ENCODE results near the gene FOXO3.

The FOXO3 gene

DNA sequence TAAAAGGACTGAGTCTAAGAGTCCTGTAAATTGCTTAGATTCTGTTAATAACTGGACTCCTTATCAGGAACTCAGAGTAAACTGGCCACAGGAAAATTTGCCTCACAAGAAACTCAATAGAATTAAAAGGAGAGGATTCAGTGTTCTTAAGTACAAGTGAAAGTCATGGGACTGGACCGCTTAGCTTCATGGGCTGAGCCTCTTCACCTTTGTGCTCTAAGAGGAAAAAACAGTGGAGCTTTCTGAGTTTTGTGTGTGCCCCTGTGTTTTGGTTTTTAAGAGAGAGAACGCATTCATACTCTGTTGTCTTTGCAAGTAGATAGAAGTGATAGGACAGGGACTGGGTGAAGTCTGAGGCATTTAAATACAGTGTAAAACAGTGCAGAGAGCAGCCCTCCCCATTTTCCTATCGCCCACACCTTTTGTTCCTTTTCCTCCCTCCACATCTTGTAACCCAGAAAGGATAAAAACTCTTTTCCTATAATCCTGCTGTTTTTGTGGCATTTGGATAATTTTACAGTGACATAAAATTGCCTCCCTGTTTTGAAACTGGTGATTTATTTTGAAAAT, 49.6 kb downstream of the FOXO3 start:
- no peak for TF ChIP-seq EZH2phosphoT487 (IDR thresholded peaks at IDR 0.05; ENCODE audit: borderline replicate concordance, low read length)
- TF ChIP-seq, protein P1, sequence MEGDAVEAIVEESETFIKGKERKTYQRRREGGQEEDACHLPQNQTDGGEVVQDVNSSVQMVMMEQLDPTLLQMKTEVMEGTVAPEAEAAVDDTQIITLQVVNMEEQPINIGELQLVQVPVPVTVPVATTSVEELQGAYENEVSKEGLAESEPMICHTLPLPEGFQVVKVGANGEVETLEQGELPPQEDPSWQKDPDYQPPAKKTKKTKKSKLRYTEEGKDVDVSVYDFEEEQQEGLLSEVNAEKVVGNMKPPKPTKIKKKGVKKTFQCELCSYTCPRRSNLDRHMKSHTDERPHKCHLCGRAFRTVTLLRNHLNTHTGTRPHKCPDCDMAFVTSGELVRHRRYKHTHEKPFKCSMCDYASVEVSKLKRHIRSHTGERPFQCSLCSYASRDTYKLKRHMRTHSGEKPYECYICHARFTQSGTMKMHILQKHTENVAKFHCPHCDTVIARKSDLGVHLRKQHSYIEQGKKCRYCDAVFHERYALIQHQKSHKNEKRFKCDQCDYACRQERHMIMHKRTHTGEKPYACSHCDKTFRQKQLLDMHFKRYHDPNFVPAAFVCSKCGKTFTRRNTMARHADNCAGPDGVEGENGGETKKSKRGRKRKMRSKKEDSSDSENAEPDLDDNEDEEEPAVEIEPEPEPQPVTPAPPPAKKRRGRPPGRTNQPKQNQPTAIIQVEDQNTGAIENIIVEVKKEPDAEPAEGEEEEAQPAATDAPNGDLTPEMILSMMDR (IDR thresholded peaks at IDR 0.05; ENCODE audit: low read depth, low read length, poor library complexity, severe bottlenecking), result no peak
- H3K79me2 ChIP-seq (ENCODE audit: control insufficient read depth, low read length), result peaks cover 17% of the 10 kb centered on the region
- H4K20me1 ChIP-seq (ENCODE audit: control insufficient read depth, insufficient read depth, low read depth, low read length), result peaks cover 3% of the 10 kb centered on the region; the same call in 1 of the 2 replicates
- H3K4me3 ChIP-seq (ENCODE audit: low read length), result no peak overlapping the region
- H3K36me3 ChIP-seq (ENCODE audit: control insufficient read depth, low read length), result no peaks in the 10 kb centered on the region
- no peaks in the 10 kb centered on the region for H3K27me3 ChIP-seq (ENCODE audit: control insufficient read depth, low read length)
- H3K4me1 ChIP-seq (ENCODE audit: control insufficient read depth, low read length), result no peaks in the 10 kb centered on the region
- no peak overlapping the region for H3K27ac ChIP-seq (ENCODE audit: low read depth, low read length)
- H3K9me3 ChIP-seq (ENCODE audit: control insufficient read depth, insufficient read depth, low read length), result no peaks in the 10 kb centered on the region
- H3K9me2 ChIP-seq (replicated peaks; ENCODE audit: control insufficient read depth, low read length), result no peaks in the 10 kb centered on the region
- no peaks in the 10 kb centered on the region for H3F3A ChIP-seq (ENCODE audit: control insufficient read depth, insufficient read depth)
- no peak overlapping the region for H3K4me2 ChIP-seq (ENCODE audit: low read length)

DNA sequence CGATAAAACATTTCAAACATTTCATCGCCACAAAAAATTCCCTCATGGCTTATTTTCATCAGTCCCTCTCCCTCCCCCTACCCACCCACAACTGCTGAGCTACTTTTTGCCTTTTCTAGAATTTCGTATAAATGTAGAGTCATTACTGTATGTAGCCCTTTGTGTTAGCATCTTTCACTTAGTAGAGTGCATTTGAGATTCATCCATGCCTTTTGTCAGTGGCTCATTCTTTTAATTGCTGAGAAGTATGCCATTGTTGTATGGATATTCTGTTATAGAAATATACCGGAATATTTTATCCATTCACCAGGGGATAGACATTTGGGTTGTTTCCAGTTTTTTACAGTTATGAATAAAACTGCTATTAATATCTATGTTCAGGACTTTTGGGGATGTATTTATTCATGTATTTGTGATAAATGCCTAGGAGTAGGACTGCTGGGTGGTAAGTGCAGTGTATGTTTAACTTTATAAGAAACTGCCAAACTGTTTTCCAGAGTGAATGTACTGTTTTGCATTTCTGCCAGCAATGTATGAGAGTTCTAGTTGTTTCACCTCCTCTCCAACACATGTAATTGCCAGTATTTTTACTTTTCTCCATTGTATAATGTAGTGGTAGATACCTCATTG, 50.4 kb downstream of the FOXO3 start:
- Histone ChIP-seq H3K79me2 (ENCODE audit: control insufficient read depth, low read length) (peaks cover 14% of the 10 kb centered on the region), H3K9me3 (ENCODE audit: control insufficient read depth, insufficient read depth, low read length) (no peaks in the 10 kb centered on the region), H3K4me2 (ENCODE audit: low read length) (no peak overlapping the region), H4K20me1 (ENCODE audit: control insufficient read depth, insufficient read depth, low read depth, low read length) (peaks cover 3% of the 10 kb centered on the region; the same call in 1 of the 2 replicates), H3K36me3 (ENCODE audit: control insufficient read depth, low read length) (no peaks in the 10 kb centered on the region), H3F3A (ENCODE audit: control insufficient read depth, insufficient read depth) (no peaks in the 10 kb centered on the region), H3K4me1 (ENCODE audit: control insufficient read depth, low read length) (no peaks in the 10 kb centered on the region), H3K4me3 (ENCODE audit: low read length) (no peak overlapping the region), H3K27me3 (ENCODE audit: control insufficient read depth, low read length) (no peaks in the 10 kb centered on the region), H3K27ac (ENCODE audit: low read depth, low read length) (no peak overlapping the region), H3K9me2 (replicated peaks; ENCODE audit: control insufficient read depth, low read length) (no peaks in the 10 kb centered on the region)
- no peak for TF ChIP-seq EZH2phosphoT487 (IDR thresholded peaks at IDR 0.05; ENCODE audit: borderline replicate concordance, low read length)
- TF ChIP-seq, protein P1 (IDR thresholded peaks at IDR 0.05; ENCODE audit: low read depth, low read length, poor library complexity, severe bottlenecking), result no peak

DNA sequence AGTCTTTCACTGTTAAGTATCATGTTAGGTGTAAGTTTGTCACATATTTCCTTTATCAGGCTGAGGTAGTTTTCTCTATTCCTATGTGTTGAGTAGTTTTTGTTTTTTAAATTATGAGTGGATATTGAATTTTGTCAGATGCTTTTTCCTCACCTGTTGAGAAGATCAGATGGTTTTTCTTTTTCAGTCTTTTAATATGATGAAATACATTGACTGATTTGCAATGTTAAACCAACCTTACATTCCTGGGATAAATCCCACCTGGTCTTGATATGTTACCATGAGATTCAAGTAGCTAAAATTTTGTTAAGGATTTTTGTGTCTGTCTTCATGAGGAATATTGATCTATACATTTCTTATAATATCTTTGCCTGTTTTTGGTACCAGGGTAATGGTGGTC, 52.1 kb downstream of the FOXO3 start:
- peaks cover 11% of the 10 kb centered on the region for H3K79me2 ChIP-seq (ENCODE audit: control insufficient read depth, low read length)
- no peak overlapping the region for H3K4me2 ChIP-seq (ENCODE audit: low read length)
- no peaks in the 10 kb centered on the region for H3K4me1 ChIP-seq (ENCODE audit: control insufficient read depth, low read length)
- H3K9me3 ChIP-seq (ENCODE audit: control insufficient read depth, insufficient read depth, low read length), result no peaks in the 10 kb centered on the region
- H3K27ac ChIP-seq (ENCODE audit: low read depth, low read length), result no peak overlapping the region
- H3K9me2 ChIP-seq (replicated peaks; ENCODE audit: control insufficient read depth, low read length), result no peaks in the 10 kb centered on the region
- no peaks in the 10 kb centered on the region for H3F3A ChIP-seq (ENCODE audit: control insufficient read depth, insufficient read depth)
- H3K4me3 ChIP-seq (ENCODE audit: low read length), result no peak overlapping the region
- TF ChIP-seq EZH2phosphoT487 (IDR thresholded peaks at IDR 0.05; ENCODE audit: borderline replicate concordance, low read length), result no peak
- TF ChIP-seq, protein P1 (IDR thresholded peaks at IDR 0.05; ENCODE audit: low read depth, low read length, poor library complexity, severe bottlenecking), result no peak
- H3K36me3 ChIP-seq (ENCODE audit: control insufficient read depth, low read length), result no peaks in the 10 kb centered on the region
- H3K27me3 ChIP-seq (ENCODE audit: control insufficient read depth, low read length), result no peaks in the 10 kb centered on the region
- H4K20me1 ChIP-seq (ENCODE audit: control insufficient read depth, insufficient read depth, low read depth, low read length), result peaks cover 3% of the 10 kb centered on the region; the same call in 1 of the 2 replicates

All from DOHH2 (cell line).